IMR-90 (cell line): ENCODE results near the gene IL17B.

ENCODE experiments used
- MAZ ChIP-seq: IDR thresholded peaks from 2 replicates; pipeline ENCODE4 v1.6.1; 2012; ENCODE audit warnings: low read depth, mild to moderate bottlenecking, low read length, improper control_type of control experiment, moderate library complexity, borderline replicate concordance
- TF ChIP-seq, protein P1 (sequence below): conservative IDR thresholded peaks from 2 replicates; pipeline ENCODE4 v1.5.1; 2012; ENCODE audit warnings: mild to moderate bottlenecking, low read depth, low read length, improper control_type of control experiment
- TF ChIP-seq, protein P2 (sequence below): fragments of 150-350 bp; IDR thresholded peaks from 2 replicates; pipeline ENCODE4 v1.6.1; 2017; ENCODE audit warnings: mild to moderate bottlenecking, antibody characterized with exemption, low read length, low read depth

DNA sequence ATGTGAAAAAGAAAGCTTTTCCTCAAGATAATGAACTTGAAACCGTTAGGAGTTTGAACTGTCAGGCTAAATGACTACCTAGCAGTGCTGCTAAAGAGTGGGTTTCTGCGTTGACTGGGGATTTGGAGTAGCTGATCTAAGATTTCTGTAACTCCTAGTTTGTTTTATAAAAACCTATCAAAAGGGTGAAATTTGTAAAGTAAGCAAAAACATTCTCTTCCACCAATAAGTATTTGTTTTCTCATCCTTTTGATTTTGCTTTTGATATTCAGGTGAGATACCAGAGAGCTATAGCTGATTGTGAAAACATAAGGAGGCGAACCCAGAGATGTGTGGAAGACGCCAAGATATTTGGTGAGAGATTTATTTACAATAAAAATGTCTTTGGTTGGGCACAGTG is 29.7 kb downstream of the IL17B start:
- TF ChIP-seq, protein P1, sequence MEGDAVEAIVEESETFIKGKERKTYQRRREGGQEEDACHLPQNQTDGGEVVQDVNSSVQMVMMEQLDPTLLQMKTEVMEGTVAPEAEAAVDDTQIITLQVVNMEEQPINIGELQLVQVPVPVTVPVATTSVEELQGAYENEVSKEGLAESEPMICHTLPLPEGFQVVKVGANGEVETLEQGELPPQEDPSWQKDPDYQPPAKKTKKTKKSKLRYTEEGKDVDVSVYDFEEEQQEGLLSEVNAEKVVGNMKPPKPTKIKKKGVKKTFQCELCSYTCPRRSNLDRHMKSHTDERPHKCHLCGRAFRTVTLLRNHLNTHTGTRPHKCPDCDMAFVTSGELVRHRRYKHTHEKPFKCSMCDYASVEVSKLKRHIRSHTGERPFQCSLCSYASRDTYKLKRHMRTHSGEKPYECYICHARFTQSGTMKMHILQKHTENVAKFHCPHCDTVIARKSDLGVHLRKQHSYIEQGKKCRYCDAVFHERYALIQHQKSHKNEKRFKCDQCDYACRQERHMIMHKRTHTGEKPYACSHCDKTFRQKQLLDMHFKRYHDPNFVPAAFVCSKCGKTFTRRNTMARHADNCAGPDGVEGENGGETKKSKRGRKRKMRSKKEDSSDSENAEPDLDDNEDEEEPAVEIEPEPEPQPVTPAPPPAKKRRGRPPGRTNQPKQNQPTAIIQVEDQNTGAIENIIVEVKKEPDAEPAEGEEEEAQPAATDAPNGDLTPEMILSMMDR: no peak
- no peak for TF ChIP-seq MAZ
- TF ChIP-seq, protein P2, sequence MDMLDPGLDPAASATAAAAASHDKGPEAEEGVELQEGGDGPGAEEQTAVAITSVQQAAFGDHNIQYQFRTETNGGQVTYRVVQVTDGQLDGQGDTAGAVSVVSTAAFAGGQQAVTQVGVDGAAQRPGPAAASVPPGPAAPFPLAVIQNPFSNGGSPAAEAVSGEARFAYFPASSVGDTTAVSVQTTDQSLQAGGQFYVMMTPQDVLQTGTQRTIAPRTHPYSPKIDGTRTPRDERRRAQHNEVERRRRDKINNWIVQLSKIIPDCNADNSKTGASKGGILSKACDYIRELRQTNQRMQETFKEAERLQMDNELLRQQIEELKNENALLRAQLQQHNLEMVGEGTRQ: no peak
